ENCODE results near the gene WNT3A.

Gene WNT3A

GRCh38 chr1:228072658-228073043 lies 65.9 kb downstream of the WNT3A start:
- DNase-seq, result no peak

- DNase-seq, result no peak
These were observed 66.5 kb downstream of the WNT3A start for GRCh38 chr1:228073061-228073856.

DNA sequence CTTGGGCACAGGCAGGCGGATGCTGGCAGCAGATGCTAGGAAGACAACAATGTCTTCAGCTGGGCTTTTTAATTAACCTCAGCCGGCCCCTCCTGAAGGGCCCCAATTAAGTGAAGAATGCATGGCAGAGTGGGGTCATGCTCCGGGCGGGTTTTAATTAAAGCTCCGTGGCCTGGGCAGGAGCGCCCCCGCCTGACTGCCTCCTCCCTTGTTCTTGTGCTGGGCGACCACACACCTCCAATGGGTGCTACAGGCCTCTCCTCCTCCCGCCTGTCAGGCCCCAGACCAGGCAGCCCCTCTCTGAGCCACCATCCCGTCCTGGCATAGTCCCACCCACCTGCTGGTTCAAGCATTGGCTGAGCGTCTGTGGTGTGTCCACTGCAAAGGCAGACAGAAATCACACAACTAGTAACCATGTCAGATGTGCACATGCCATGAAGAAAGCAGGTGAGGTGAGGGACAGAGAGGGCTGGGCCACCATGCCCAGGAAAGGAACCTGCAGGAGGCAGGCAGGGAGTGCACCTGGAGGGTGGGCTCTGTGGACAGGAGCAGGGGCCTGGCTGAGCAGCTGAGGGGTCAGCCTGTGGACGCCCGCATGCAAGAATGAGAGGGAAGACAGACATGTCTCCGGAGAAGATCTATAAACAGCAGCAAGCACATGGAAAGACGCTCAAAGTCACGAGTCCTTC lies 67.2 kb downstream of the WNT3A start:
- no peak for DNase-seq

GRCh38 chr1:228074954-228075730 lies 68.3 kb downstream of the WNT3A start:
- no peak for DNase-seq

GRCh38 chr1:228075801-228076271 lies 69.0 kb downstream of the WNT3A start:
- DNase-seq, result no peak

GRCh38 chr1:228076796-228077430 lies 70.1 kb downstream of the WNT3A start:
- DNase-seq, result no peak

DNA sequence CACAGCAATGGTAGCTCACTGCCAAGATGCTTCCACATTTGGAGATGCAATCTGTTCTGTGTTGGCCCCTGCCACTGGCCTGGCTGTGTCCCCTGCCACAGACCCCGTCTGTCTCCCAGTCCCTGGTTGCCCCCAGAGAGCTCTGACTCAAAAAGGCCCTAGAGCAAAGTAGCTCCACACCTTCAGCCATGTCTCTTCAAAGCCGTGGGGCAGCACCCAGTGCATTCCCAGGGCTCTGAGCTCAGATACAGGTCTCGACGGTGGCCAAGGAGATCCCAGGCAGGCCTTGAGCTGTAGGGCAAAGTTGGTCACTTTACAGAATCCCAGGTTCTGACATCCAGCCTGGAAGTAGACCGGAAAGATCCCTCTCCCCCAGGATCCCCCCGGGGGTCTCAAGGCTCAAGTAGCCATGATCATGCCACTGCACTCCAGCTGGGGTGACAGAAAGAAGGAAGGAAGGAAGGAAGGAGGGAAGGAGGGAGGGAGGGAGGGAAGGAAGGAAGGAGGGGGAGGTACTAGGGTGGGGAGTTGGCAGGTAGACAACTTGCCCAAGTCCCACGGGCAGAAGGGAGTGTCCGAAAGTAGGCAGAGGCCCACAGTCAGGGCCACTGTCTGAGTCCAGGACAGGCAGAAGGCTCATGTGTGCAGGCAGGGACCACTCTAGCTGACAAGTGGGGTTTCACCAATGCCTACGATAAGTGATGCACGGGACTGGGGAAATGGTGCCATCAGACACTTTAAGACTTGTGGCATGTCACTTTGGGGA lies 71.0 kb downstream of the WNT3A start:
- no peak for DNase-seq

- no peak for DNase-seq
These were observed 72.2 kb downstream of the WNT3A start for GRCh38 chr1:228079013-228079412.

DNA sequence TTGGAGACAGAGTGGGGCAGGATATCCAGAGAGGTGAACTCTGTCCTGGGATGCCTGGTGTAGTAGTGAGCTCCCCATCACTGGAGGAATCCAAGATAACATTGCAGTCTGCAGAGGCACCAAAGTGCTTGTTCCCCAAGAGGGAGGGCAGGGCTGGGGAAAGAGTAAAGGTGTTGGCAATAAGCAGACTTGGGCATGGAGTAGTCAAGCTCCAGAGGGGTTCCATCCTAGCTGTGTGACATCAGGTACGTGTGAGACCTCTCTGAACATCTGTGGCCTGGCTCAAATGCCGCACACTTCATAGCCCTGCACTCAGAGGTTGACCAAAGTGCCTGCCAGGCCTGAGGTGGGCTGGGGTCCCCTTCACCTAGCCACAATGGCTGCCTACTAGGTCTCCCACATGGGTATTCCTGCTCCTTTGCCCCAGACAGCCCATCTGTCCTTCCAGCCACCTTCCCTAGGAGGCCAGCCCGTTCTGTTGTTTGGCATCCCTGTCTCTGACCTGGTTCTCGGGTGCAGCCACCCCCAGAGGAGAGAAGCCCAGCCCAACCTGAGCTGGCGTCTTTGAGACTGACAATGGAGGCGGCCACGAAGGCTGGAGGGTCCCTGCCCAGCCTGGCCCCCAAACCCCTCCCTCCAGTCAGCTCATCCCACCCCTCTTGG lies 72.9 kb downstream of the WNT3A start:
- no peak for DNase-seq

DNA sequence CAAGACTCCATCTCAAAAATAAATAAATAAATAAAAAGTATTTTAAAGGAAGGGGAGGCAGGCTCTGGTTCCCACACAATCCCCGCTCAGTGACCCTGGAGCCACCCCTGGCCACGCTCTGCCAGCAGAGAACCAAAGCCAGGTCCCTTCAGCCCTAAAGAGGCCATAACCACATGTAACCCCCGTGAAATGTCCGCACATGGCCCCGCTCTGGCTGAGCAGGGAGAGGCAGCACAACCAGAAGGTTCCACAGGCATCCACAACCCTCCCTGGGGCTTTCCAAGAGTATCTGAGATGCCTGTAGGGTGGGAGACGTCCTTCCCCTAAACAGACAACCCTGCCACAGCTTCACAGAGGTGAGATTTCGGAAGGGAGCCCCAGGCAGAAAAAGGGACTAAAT lies 74.3 kb downstream of the WNT3A start:
- no peak for DNase-seq

GRCh38 chr1:228081578-228082213 lies 74.9 kb downstream of the WNT3A start:
- DNase-seq, result no peak

DNA sequence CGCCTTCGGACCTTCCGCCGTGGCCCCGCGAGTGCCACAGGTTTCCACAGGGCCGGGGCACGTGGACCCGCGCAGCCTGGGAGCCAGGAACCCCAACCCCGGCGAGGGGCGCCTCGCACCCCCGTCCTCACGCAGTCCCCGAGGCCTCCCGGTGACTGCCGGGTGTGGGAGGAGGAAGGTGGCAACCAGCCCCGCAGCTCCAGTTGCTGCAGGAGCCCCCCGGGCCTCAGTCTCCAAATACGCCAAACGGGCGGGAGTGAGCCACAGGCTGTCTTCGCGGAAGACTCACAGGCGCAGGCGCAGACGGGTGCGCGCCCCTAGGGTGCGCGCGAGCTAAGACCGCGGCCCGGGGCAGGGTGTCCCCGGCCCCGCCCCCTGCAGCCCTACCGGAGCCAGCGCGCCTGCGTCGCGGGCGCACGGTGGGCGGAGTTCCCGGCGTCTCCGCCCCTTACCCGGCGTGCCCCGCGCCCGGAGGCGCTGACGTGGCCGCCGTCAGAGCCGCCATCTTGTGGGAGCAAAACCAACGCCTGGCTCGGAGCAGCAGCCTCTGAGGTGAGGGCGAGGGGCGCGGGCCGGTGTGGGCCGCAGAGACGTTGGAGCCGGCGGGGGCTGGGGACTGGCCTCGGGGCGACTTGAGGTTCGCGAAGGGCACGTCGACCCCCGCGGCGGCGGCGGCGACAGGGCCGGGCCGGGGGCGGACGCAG lies 75.6 kb downstream of the WNT3A start, which contains the start of gene ARF1:
ARF1 (plus strand) TSS at position 495 of the 704 bp plus-strand sequence. CDS start 14,407 bp downstream, outside the sequence.
- peak; percentile 96 to 100 (median 99) for DNase-seq

DNA sequence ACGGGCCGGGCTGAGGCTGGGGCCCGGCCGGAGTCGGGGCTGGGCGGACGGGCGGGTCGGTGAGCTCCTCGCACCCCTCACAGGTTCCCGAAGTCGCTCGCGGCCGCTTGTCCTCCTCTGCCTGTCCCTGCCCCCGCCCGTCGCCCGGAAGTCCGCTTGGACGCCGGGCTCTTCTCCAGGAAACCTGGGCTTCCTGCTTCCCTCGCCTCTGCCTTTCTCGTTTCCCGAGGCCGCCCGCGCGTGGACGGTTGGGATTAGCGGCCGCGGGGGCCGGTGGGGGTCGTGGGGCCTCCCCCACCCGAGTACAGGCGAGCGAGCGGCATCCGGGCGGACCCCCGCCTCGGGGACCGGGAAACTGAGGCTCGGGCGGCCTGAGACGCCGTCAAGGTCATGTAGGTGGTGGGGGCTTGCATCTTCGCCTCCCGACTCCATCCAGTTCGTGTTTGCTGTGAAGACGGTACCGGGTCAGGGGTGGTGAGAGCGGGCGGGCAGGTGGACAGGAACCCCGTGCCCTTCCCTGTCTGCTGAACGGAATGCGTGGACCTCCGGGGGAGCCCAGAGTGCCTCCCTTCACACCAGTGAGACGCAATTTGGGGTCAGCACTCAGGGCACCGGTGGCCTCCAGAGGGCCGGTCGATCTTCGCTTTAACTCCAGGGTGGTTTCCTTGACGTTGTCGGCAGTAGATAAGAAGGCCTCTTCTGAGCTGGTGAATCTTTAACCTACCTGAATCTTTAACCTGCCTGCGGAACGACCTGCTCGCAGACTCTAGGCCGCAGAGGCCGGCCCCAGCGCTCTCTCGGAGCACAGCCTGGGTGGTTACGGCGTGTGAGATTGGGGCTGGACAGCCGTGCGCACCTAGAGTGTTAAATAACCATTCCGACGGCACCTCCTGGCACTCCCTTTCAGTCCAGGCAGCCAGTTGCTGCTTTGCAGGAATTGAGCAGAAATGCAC lies 76.4 kb downstream of the WNT3A start:
- peak; percentile 49 to 76 (median 50) for DNase-seq

GRCh38 chr1:228083871-228084278 lies 77.1 kb downstream of the WNT3A start:
- DNase-seq, result peak; percentile 75 to 79 (median 78)

DNA sequence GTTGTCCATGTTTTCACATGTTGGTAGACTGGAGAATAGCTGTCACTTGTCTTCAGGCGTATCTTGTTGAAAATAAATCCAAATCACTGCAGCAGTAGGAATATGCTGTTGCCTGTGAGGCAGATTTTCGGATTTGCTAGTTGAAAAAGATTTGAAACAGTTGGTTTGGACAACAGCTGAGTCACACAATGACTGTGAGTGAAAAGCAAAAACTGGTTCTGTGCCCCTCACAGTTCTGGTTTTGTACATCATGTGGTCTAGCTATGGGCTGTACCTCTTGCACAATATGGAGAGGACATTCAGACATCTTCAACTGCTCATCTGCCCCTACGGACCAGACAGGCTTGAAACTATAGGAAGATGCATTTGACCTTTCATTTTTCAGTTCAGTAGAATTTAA lies 77.5 kb downstream of the WNT3A start:
- peak; percentile 74 to 90 (median 88) for DNase-seq

DNA sequence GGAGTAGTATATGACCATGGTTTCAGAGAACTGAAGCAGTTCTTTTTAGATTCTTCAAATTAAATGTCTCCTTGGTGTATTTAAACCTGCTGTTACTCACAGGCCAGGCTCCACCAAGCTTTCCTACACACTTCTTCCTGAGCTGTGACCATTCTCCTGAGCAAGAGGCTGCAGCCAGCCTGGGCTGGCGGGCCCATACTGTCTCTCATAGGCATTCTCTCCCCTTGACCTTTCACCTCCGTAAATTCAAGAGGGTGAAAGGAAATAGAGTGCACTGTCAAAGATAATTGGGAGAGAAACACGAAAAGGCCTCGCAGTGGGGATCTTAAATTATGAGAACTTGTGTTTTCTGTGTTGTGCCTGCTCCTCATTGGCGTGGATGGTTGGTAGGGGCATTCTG lies 78.0 kb downstream of the WNT3A start:
- no peak for DNase-seq

- DNase-seq, result peak; percentile 82 to 95 (median 91)
These were observed 78.6 kb downstream of the WNT3A start for GRCh38 chr1:228085287-228085951.

DNA sequence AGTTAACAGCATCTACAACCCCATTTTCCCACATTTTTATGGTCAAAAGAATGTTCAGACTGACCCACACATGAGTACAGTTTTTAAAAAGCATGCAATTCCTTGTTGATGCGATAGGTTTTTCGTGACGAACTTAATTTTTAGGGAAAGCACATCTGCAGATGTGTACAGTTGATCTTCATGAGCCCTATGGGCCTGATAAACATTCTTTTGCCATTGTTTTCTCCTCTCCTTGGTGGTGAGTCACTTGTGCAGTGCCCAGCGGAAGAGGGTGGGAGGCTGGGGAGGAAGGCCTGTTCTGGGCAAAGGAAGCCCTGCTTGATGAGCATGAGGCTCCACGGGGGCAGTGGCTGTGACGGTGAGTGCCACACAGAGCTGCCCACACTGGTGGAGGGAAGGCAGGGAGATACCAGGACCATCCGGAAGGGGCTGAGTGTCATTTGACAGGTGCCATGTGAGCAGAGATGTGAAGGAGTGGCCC lies 81.0 kb downstream of the WNT3A start:
- peak; percentile 92 to 93 (median 93) for DNase-seq

Data from suppressor macrophage treated with lipopolysaccharide for 1 hour (primary cell).